ENCODE measurements around the gene FOXO6. TPM values are rescaled to one million over a fixed set of nuclear protein-coding genes. Genes with fewer than 3 reads are reported as not detected.
A peak's percentile ranks its signal among the peaks of the same experiment; 100 is the strongest.

FOXO6 gene
- total RNA-seq, 6 experiments from 2014 or later = 0.12 to 0.55 (median 0.54) TPM; not detected in 3

GRCh38 chr1:41319106-41319755 is 42.0 kb upstream of the FOXO6 start:
- TF ChIP-seq POLR2A (IDR thresholded peaks at IDR 0.05) (no peak), CTCF (IDR thresholded peaks at IDR 0.05) (no peak)
- Histone ChIP-seq H3K27ac (no peak overlapping the region), H3K36me3 (no peaks in the 10 kb centered on the region), H3K27me3 (no peaks in the 10 kb centered on the region), H3K4me3 (no peak overlapping the region), H3K4me1 (no peaks in the 10 kb centered on the region), H3K9me3 (no peaks in the 10 kb centered on the region)
- ATAC-seq = peak in 2 of 4 donors; percentile 20 to 52
- DNase-seq = no peak
- intact Hi-C loops (cut with DNase I) = no loop called here
- WGBS (ENCODE audit: insufficient coverage, low coverage, low lambda C conversion rate, missing lambda C conversion rate) = 76% methylated on average over 2 of the region's 2 CpGs

GRCh38 chr1:41319807-41320711 is 41.2 kb upstream of the FOXO6 start:
- Histone ChIP-seq H3K27me3 (no peaks in the 10 kb centered on the region), H3K27ac (no peak overlapping the region), H3K36me3 (no peaks in the 10 kb centered on the region), H3K4me1 (no peaks in the 10 kb centered on the region), H3K9me3 (no peaks in the 10 kb centered on the region), H3K4me3 (no peak overlapping the region)
- intact Hi-C loops (cut with DNase I) = no loop called here
- no peak for DNase-seq
- ATAC-seq = no peak
- 63% methylated on average over 5 of the region's 12 CpGs for WGBS (ENCODE audit: insufficient coverage, low coverage, low lambda C conversion rate, missing lambda C conversion rate)
- TF ChIP-seq POLR2A (IDR thresholded peaks at IDR 0.05) (no peak), CTCF (IDR thresholded peaks at IDR 0.05) (no peak)

- Histone ChIP-seq H3K27ac (no peak overlapping the region), H3K27me3 (no peaks in the 10 kb centered on the region), H3K4me3 (no peak overlapping the region), H3K9me3 (no peaks in the 10 kb centered on the region), H3K36me3 (no peaks in the 10 kb centered on the region), H3K4me1 (no peaks in the 10 kb centered on the region)
- WGBS (ENCODE audit: insufficient coverage, low coverage, low lambda C conversion rate, missing lambda C conversion rate) = 70% methylated on average over 6 of the region's 21 CpGs
- intact Hi-C loops (cut with DNase I) = no loop called here
- DNase-seq (peak in 1 of 3 donors; percentile 38), ATAC-seq (no peak)
- TF ChIP-seq POLR2A (IDR thresholded peaks at IDR 0.05) (no peak), CTCF (IDR thresholded peaks at IDR 0.05) (no peak)
Measured at GRCh38 chr1:41320895-41321676, 40.1 kb upstream of the FOXO6 start.

- intact Hi-C loops (cut with DNase I) = no loop called here
- no peaks in the 10 kb centered on the region for H3K36me3 ChIP-seq
- H3K9me3 ChIP-seq = no peaks in the 10 kb centered on the region
- H3K27me3 ChIP-seq = no peaks in the 10 kb centered on the region
- H3K4me3 ChIP-seq = no peak overlapping the region
- no peak overlapping the region for H3K27ac ChIP-seq
- DNase-seq = no peak
- TF ChIP-seq CTCF (IDR thresholded peaks at IDR 0.05) (no peak), POLR2A (IDR thresholded peaks at IDR 0.05) (no peak)
- ATAC-seq = no peak
- WGBS (ENCODE audit: insufficient coverage, low coverage, low lambda C conversion rate, missing lambda C conversion rate) = 50% methylated on average over 1 of the region's 8 CpGs
- no peaks in the 10 kb centered on the region for H3K4me1 ChIP-seq
Measured at GRCh38 chr1:41322101-41322661, 39.1 kb upstream of the FOXO6 start.

All from right lobe of liver (tissue), 6 donors.